RWPE2 (cell line): ENCODE measurements around the gene TALDO1.

ENCODE experiments used
- ATAC-seq: fragments of 200-7000 bp; cut with Tn5 transposase; 3 replicates; pipeline ENCODE4 v1.9.1; 2021; ENCODE audit warnings: low read depth
- DNase-seq: peaks from one replicate; pipeline ENCODE4 v3.0.0-alpha.2; 2020; ENCODE audit warnings: low spot score
- H3K27ac ChIP-seq: fragments of 450-650 bp; 2 replicates; pipeline ENCODE4 v1.5.1; 2017; ENCODE audit warnings: mild to moderate bottlenecking; ENCODE audit not compliant: poor library complexity, severe bottlenecking
- H3K27me3 ChIP-seq: fragments of 250-450 bp; sonication (Bioruptor Pico); 2 replicates; pipeline ENCODE4 v1.5.1; 2021; ENCODE audit warnings: mild to moderate bottlenecking, moderate library complexity; ENCODE audit not compliant: insufficient read depth, poor library complexity, severe bottlenecking
- H3K36me3 ChIP-seq: fragments of 250-450 bp; sonication (Bioruptor Pico); 2 replicates; pipeline ENCODE4 v1.5.1; 2020; ENCODE audit warnings: low read depth, mild to moderate bottlenecking, moderate library complexity
- H3K4me1 ChIP-seq: fragments of 250-450 bp; sonication (Bioruptor Pico); 2 replicates; pipeline ENCODE4 v1.5.1; 2021; ENCODE audit warnings: mild to moderate bottlenecking, moderate library complexity; ENCODE audit not compliant: insufficient read depth, poor library complexity, severe bottlenecking
- H3K4me3 ChIP-seq: fragments of 250-450 bp; sonication (Bioruptor Pico); 2 replicates; pipeline ENCODE4 v1.5.1; 2021; ENCODE audit warnings: mild to moderate bottlenecking, moderate library complexity; ENCODE audit not compliant: severe bottlenecking
- H3K9me3 ChIP-seq: fragments of 250-450 bp; sonication (Bioruptor Pico); 2 replicates; pipeline ENCODE4 v1.5.1; 2021; ENCODE audit warnings: mild to moderate bottlenecking, moderate library complexity; ENCODE audit not compliant: severe bottlenecking
- CTCF ChIP-seq: fragments of 450-650 bp; IDR thresholded peaks from one replicate; pipeline ENCODE4 v1.5.1; 2017; ENCODE audit warnings: mild to moderate bottlenecking, moderate library complexity; ENCODE audit not compliant: poor library complexity, severe bottlenecking

The TALDO1 gene

GRCh38 chr11:786235-787083 is 39.2 kb downstream of the TALDO1 start:
- TF ChIP-seq CTCF: no peak
- DNase-seq (no peak), ATAC-seq (no peak; the same call in 2 of the 3 replicates)
- no peaks in the 10 kb centered on the region for H3K36me3 ChIP-seq
- no peak overlapping the region for H3K27ac ChIP-seq
- peaks cover 6% of the 10 kb centered on the region for H3K4me1 ChIP-seq
- peaks cover 9% of the 10 kb centered on the region for H3K27me3 ChIP-seq
- no peak overlapping the region for H3K4me3 ChIP-seq
- no peaks in the 10 kb centered on the region for H3K9me3 ChIP-seq

DNA sequence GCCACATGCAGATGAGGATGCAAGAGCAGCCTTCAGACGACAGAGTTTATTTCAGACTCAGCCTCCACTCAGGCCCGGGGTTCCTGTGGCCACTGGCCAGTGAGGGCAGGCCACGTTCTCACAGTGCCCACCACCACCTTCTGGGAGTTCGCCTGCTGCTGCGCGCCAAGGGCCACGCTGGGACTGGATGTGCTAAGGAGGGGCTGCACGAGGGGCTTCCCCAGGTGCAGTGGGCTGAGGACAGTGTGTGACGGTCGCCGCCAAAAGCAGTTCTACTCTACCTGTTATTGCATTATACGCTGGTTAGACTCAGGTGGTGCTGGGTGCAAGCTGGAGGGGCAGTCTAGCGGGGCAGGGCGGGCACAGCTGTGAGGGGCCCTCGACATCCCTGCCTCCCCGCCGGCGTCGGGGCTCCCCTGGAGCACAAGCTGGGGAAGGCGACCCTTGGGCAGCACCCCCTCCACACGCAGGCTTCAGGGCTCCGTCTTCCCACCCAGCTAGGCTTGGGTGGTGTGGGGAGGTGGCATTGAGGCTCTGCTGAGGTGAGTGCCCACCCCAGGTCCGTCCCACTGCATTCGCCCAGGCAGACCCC is 39.9 kb downstream of the TALDO1 start:
- Histone ChIP-seq H3K4me1 (peaks cover 6% of the 10 kb centered on the region), H3K27ac (no peak overlapping the region), H3K36me3 (no peaks in the 10 kb centered on the region), H3K9me3 (no peaks in the 10 kb centered on the region), H3K27me3 (peaks cover 9% of the 10 kb centered on the region), H3K4me3 (no peak overlapping the region)
- DNase-seq: no peak
- ATAC-seq: no peak
- no peak for TF ChIP-seq CTCF

- no peak for DNase-seq
- no peak overlapping the region for H3K27ac ChIP-seq
- no peak for TF ChIP-seq CTCF
- H3K27me3 ChIP-seq: peaks cover 9% of the 10 kb centered on the region
- H3K4me1 ChIP-seq: peaks cover 6% of the 10 kb centered on the region
- H3K9me3 ChIP-seq: no peaks in the 10 kb centered on the region
- no peaks in the 10 kb centered on the region for H3K36me3 ChIP-seq
- ATAC-seq: no peak
- no peak overlapping the region for H3K4me3 ChIP-seq
These were observed 40.9 kb downstream of the TALDO1 start for GRCh38 chr11:788009-788640.

DNA sequence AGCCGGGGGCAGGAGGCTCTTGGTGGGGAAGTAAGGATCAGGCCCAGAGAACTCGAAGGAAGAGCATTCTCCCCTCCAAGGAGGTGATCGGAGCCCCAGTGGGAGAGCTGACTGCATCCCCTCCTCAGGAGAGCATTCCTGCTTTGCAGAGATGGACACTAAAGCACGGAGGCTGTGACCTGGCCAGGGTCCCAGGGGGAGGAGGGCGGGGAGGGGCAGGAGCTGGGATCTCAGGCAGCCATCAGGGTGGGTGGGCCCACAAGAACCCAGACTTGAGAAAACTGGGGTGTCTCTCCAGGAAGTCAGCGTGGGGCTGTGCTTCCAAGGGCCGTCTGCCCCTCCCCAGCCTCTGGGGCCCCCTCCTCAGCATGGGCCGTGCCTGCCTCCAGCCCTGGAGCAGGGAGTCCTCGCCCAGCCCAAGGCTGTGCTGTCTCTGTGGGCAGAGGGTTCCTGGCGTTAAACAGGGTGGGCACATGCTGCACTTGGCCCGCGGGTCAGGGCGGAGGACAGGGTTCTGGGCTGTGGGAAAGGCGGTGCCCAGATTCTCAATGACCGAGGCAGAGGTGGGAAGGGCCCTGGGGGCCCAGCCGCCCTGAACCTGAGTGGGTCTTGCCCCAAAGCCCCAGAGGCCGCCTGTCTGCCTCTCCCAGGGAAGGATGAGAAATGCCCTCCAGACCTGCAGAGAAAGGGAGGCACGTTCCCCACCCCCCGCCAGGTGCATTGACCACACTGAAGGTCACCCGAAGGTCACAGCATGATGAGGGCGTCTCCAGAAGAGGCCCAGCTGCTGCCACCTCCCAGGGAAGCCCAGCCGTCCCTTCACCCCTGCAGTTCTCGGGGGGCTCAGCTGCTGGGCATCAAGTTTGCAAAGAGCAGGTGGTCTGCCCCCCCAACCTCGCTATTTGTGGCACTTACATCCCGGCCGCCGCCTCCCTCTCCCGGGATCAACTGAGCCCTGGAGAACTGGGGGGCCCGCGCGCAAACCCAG is 42.0 kb downstream of the TALDO1 start:
- H3K27me3 ChIP-seq: peaks cover 9% of the 10 kb centered on the region
- no peak for ATAC-seq
- no peak overlapping the region for H3K4me3 ChIP-seq
- no peaks in the 10 kb centered on the region for H3K9me3 ChIP-seq
- no peak for TF ChIP-seq CTCF
- no peak overlapping the region for H3K27ac ChIP-seq
- no peak for DNase-seq
- no peaks in the 10 kb centered on the region for H3K4me1 ChIP-seq
- peaks cover 7% of the 10 kb centered on the region; the same call in 1 of the 2 replicates for H3K36me3 ChIP-seq
